Hepatocyte (in vitro differentiated cells): ENCODE measurements around the gene ENPP1. TPM values are rescaled to one million over a fixed set of nuclear protein-coding genes. Genes with fewer than 3 reads are reported as not detected.

Experiments
- DNase-seq: peaks from one replicate; pipeline ENCODE4 v3.0.0-alpha.2; 2016; ENCODE audit warnings: low spot score
- H2AFZ ChIP-seq: fragments of 200-600 bp; sonication (generic); 2 replicates; pipeline ENCODE4 v1.6.0; 2016; ENCODE audit warnings: antibody characterized with exemption, mild to moderate bottlenecking
- H3K27ac ChIP-seq: fragments of 200-600 bp; sonication (generic); 2 replicates; pipeline ENCODE4 v1.5.1; 2016; ENCODE audit warnings: mild to moderate bottlenecking
- H3K27me3 ChIP-seq: fragments of 200-600 bp; sonication (generic); 2 replicates; pipeline ENCODE4 v1.6.1; 2016
- H3K36me3 ChIP-seq: fragments of 200-600 bp; sonication (generic); replicated peaks from 2 replicates; pipeline ENCODE4 v1.5.1; 2016; ENCODE audit warnings: low read depth; ENCODE audit not compliant: insufficient read depth
- H3K4me1 ChIP-seq: fragments of 200-600 bp; sonication (generic); 2 replicates; pipeline ENCODE4 v1.5.1; 2016; ENCODE audit warnings: mild to moderate bottlenecking, moderate library complexity; ENCODE audit not compliant: insufficient read depth
- H3K4me2 ChIP-seq: fragments of 200-600 bp; sonication (generic); 2 replicates; pipeline ENCODE4 v1.6.0; 2016
- H3K4me3 ChIP-seq: fragments of 200-600 bp; sonication (generic); 2 replicates; pipeline ENCODE4 v1.5.1; 2016; ENCODE audit warnings: mild to moderate bottlenecking
- H3K79me2 ChIP-seq: fragments of 200-600 bp; sonication (generic); 2 replicates; pipeline ENCODE4 v1.6.0; 2017; ENCODE audit warnings: mild to moderate bottlenecking
- H3K9me2 ChIP-seq: fragments of 200-600 bp; sonication (generic); replicated peaks from 2 replicates; pipeline ENCODE4 v1.6.0; 2017; ENCODE audit warnings: mild to moderate bottlenecking; ENCODE audit not compliant: insufficient read depth
- H3K9me3 ChIP-seq: fragments of 200-600 bp; sonication (generic); 2 replicates; pipeline ENCODE4 v1.5.1; 2016; ENCODE audit warnings: low read depth, mild to moderate bottlenecking
- H4K20me1 ChIP-seq: fragments of 200-600 bp; sonication (generic); 2 replicates; pipeline ENCODE4 v1.6.0; 2016; ENCODE audit warnings: mild to moderate bottlenecking; ENCODE audit not compliant: insufficient read depth, poor library complexity, severe bottlenecking
- CTCF ChIP-seq: fragments of 200-600 bp; sonication (generic); IDR thresholded peaks from 2 replicates; pipeline ENCODE4 v1.5.1; 2016; ENCODE audit warnings: antibody characterized with exemption, mild to moderate bottlenecking; ENCODE audit not compliant: poor library complexity
- EZH2 ChIP-seq: fragments of 200-600 bp; sonication (generic); IDR thresholded peaks from 2 replicates; pipeline ENCODE4 v1.6.1; 2016; ENCODE audit warnings: antibody characterized with exemption, mild to moderate bottlenecking, borderline replicate concordance
- EZH2phosphoT487 ChIP-seq: fragments of 200-600 bp; sonication (generic); IDR thresholded peaks from one replicate; pipeline ENCODE4 v1.6.1; 2018; ENCODE audit warnings: antibody characterized with exemption, mild to moderate bottlenecking, low read depth, moderate library complexity; ENCODE audit not compliant: unreplicated experiment, severe bottlenecking
- WGBS: methylation state at CpG from one replicate; pipeline ENCODE4 v1.1.6; 2016; ENCODE audit warnings: low lambda C conversion rate; ENCODE audit errors: missing lambda C conversion rate; 5-methylcytosine and 5-hydroxymethylcytosine counted together
- polyA plus RNA-seq: library from polyadenylated mRNA; unstranded; fragments of >200 nt; fragmentation: Nextera tagmentation; extraction: Ambion mirVana; gene quantifications from 2 replicates; pipeline ENCODE4 v1.2.1, GENCODE V29; 2016
- total RNA-seq: library from RNA; depleted of rRNA; stranded (reverse); fragments of >200 nt; gene quantifications from 2 replicates; pipeline ENCODE4 v1.2.3, GENCODE V29; 2014

ENPP1 gene
- total and polyA plus RNA-seq, 2 experiments from 2014 or later = 74.7 to 86.9 TPM

- no peak overlapping the region for H2AFZ ChIP-seq
- 85% methylated on average over 3 of the region's 3 CpGs for WGBS
- no peaks in the 10 kb centered on the region for H3K9me3 ChIP-seq
- H3K27me3 ChIP-seq = no peaks in the 10 kb centered on the region
- no peaks in the 10 kb centered on the region for H4K20me1 ChIP-seq
- no peaks in the 10 kb centered on the region for H3K4me1 ChIP-seq
- no peaks in the 10 kb centered on the region for H3K79me2 ChIP-seq
- H3K4me3 ChIP-seq = no peak overlapping the region
- H3K9me2 ChIP-seq = no peaks in the 10 kb centered on the region
- no peak overlapping the region for H3K4me2 ChIP-seq
- no peaks in the 10 kb centered on the region for H3K36me3 ChIP-seq
- DNase-seq = no peak
- no peak overlapping the region for H3K27ac ChIP-seq
- no peak for TF ChIP-seq EZH2phosphoT487
- no peak for TF ChIP-seq CTCF
Measured at GRCh38 chr6:131920656-131921055, 112.8 kb downstream of the ENPP1 start.

GRCh38 chr6:131923356-131923755 lies 115.5 kb downstream of the ENPP1 start:
- no peaks in the 10 kb centered on the region for H3K9me2 ChIP-seq
- no peak overlapping the region for H3K4me2 ChIP-seq
- peak; percentile 78 for DNase-seq
- no peaks in the 10 kb centered on the region for H3K79me2 ChIP-seq
- no peaks in the 10 kb centered on the region for H3K4me1 ChIP-seq
- no peak overlapping the region for H3K27ac ChIP-seq
- H4K20me1 ChIP-seq = no peaks in the 10 kb centered on the region
- H2AFZ ChIP-seq = no peak overlapping the region
- WGBS = 8% methylated on average over 2 of the region's 2 CpGs
- H3K27me3 ChIP-seq = no peaks in the 10 kb centered on the region
- TF ChIP-seq EZH2phosphoT487 (no peak), CTCF (peak; percentile 64)
- no peak overlapping the region for H3K4me3 ChIP-seq
- H3K36me3 ChIP-seq = no peaks in the 10 kb centered on the region
- no peaks in the 10 kb centered on the region for H3K9me3 ChIP-seq

GRCh38 chr6:131924881-131925474 lies 117.2 kb downstream of the ENPP1 start:
- TF ChIP-seq EZH2 = no peak
- peak; percentile 80 for TF ChIP-seq CTCF
- no peak for TF ChIP-seq EZH2phosphoT487
- Histone ChIP-seq H3K36me3 (no peaks in the 10 kb centered on the region), H3K79me2 (no peaks in the 10 kb centered on the region), H3K9me2 (no peaks in the 10 kb centered on the region), H3K9me3 (no peaks in the 10 kb centered on the region), H3K4me3 (no peak overlapping the region), H3K4me2 (no peak overlapping the region), H2AFZ (no peak overlapping the region), H3K27me3 (no peaks in the 10 kb centered on the region), H3K27ac (no peak overlapping the region), H4K20me1 (no peaks in the 10 kb centered on the region), H3K4me1 (no peaks in the 10 kb centered on the region)
- 40% methylated on average over 4 of the region's 4 CpGs for WGBS
- peak; percentile 41 for DNase-seq

- no peak for TF ChIP-seq EZH2phosphoT487
- no peak for TF ChIP-seq EZH2
- TF ChIP-seq CTCF = no peak
- no peak overlapping the region for H2AFZ ChIP-seq
- no peaks in the 10 kb centered on the region for H3K9me3 ChIP-seq
- H3K4me3 ChIP-seq = no peak overlapping the region
- no peaks in the 10 kb centered on the region for H3K79me2 ChIP-seq
- DNase-seq = no peak
- no peaks in the 10 kb centered on the region for H3K36me3 ChIP-seq
- no peak overlapping the region for H3K4me2 ChIP-seq
- no peaks in the 10 kb centered on the region for H3K27me3 ChIP-seq
- WGBS = 87% methylated on average over 2 of the region's 2 CpGs
- no peaks in the 10 kb centered on the region for H3K9me2 ChIP-seq
- H3K4me1 ChIP-seq = no peaks in the 10 kb centered on the region
- H4K20me1 ChIP-seq = no peaks in the 10 kb centered on the region
- no peak overlapping the region for H3K27ac ChIP-seq
Measured at GRCh38 chr6:131929264-131929663, 121.4 kb downstream of the ENPP1 start.
